Measurements from ENCODE around the gene FOLR1.
"Not testable (repeated sequence)": the region's sequence is repeated elsewhere in the genome, so short reads cannot be mapped to it uniquely, and the experiment has no call there.

The FOLR1 gene

DNA sequence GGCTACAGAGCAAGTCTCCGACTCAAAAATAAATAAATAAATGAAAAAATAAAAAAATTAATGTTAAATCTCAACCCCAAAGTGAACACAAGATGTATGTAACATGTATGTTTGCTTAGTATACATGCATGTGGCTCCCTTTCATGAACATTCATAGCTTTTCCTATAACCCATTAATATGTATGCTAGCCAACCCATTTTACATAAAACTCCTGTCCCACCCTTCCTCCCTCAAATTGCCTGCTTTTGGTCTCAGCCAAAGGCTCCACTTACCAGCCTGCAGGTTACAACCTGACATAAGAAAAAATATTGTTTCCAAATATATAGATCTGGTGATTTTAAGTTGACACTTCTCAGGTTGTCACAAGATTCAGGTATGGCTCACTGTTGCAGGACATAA is 3.7 kb upstream of the FOLR1 start:
- no peak for DNase-seq

DNA sequence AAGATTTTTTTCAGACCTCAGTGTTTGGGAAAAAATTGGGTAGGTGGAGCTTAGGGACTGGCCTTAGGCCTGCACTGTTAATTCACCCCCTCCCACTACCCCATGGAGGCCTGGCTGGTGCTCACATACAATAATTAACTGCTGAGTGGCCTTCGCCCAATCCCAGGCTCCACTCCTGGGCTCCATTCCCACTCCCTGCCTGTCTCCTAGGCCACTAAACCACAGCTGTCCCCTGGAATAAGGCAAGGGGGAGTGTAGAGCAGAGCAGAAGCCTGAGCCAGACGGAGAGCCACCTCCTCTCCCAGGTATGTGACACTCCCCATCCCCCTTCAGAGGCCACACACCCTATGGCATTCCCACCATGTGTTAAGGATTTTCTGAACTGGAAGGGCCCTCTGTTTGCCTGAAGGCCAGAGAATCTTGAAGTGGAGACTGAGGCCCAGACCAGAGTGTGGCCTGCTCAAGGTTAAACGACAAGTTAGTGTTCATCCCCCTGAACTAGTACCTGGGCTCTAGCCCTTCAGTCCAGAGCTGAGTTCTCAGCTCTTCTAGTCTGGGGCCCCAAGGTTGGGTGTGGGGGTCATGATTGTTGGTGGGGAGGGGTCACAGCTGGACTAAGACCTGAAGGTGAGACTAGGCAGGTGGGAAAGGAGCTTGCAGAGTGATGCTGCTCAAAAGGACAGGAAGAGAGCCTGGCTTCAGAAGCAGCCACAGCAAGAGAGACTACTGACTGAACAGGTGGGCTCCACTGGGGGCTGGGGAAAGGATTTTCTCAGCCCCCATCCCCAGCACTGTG is 2.3 kb upstream of the FOLR1 start:
- peak; percentile 63 for DNase-seq

DNA sequence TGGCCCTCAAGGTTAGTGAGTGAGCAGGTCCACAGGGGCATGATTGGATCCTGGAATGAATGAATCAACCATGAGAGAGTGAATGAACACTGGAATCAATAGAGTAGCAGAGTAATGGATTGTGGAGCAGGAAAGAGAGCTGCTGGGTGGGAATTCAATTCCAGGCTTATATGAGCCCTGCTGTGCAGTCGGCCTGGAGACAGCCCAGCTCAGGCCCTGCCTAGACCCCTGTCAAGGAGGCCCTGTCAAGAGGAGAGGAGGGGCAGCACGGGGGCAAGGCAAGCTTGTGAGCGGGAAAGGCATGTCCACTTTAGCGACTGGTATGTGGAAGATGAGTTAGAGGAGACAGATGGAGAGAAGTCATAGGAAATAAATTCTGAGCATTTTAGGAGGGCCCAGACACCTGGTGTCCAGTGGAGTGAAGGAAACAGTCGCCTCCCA is 1.3 kb upstream of the FOLR1 start:
- DNase-seq, result no peak

DNA sequence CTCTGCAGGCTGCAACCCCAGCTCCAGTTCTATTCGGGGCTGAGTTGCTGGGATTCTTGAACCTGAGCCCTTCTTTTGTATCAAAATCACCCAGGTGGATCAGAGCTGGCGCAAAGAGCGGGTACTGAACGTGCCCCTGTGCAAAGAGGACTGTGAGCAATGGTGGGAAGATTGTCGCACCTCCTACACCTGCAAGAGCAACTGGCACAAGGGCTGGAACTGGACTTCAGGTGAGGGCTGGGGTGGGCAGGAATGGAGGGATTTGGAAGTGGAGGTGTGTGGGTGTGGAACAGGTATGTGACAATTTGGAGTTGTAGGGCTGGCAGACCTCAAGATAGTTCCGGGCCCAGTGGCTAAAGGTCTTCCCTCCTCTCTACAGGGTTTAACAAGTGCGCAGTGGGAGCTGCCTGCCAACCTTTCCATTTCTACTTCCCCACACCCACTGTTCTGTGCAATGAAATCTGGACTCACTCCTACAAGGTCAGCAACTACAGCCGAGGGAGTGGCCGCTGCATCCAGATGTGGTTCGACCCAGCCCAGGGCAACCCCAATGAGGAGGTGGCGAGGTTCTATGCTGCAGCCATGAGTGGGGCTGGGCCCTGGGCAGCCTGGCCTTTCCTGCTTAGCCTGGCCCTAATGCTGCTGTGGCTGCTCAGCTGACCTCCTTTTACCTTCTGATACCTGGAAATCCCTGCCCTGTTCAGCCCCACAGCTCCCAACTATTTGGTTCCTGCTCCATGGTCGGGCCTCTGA is 3.8 kb downstream of the FOLR1 start:
- DNase-seq, result no peak

DNA sequence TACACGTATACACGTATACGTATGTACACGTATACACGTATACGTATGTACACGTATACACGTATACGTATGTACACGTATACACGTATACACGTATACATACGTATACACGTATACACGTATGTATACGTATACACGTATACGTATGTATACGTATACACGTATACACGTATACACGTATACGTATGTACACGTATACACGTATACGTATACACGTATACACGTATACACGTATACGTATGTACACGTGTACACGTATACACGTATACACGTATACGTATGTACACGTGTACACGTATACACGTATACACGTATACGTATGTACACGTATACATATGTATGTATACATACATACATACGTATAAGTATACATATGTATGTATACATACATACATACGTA is 9.5 kb downstream of the FOLR1 start:
- DNase-seq, result not testable (repeated sequence)

DNA sequence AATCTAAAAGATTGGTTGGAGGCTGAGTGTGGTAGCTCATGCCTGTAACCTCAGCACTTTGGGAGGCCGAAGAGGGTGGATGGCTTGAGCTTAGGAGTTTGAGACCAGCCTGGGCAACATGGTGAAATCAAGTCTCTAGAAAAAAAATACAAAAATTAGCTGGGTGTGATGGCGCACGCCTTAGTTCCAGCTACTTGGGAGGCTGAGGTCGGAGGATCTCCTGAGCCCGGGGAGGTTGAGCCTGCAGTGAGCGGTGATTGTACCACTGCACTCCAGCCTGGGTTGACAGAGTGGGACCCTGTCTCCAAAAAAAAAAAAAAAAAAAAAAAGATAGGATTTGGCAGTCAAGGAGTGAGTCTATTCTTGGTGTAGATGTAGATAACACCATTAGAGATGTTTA is 10.6 kb downstream of the FOLR1 start:
- DNase-seq, result no peak

DNA sequence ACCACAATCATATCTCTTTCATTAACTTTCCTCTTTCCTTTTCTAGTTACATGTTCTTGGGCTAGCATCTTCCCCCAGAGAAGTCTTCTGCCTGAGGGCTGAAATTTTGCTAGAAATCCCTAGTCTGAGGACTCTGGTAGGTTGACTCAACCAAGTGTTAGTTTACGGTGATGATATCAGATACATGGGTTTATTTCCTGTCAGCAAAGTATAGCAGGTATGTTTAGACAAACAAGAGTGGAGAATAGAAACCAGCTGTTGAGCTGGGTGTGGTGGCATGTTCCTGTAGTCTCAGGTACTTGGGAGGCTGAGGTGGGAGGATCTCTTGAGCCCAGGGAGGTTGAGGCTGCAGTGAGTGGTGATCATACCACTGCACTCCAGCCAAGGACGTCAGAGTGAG is 11.2 kb downstream of the FOLR1 start:
- DNase-seq, result no peak

DNA sequence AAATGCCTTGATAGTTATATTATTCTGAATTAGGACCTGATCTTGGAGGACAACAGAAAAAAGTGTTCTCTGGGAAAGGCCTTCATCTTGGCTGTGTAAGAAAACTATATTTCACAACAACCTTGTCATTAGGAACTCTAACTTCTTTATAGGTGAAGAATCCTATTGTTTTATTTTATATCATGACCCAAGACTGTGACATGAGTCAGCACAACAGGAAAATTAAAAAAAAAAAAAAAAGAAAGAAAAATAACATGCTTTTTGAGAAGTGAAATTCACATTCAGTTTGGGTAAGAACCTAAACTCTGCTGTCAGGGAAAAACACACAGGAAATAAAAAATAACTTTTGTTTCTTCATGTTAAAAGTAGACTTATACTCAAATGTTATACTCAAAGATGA is 12.9 kb downstream of the FOLR1 start:
- no peak for DNase-seq

DNA sequence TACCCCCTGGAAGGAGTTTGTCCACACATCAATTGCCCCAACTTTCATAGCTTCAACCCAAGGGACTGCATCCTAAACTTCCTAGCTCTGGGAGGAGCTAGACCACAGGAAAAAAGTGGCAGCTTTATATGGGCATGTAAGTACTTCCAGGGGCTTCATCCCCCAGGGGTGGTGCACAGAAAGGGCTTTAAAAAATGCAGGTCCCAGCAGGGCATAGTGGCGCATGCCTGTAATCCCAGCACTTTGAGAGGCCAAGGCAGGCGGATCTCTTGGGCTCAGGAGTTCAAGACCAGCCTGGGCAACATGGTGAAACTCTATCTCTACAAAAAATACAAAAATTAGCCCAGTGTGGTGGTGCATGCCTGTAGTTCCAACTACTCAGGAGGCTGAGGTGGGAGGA is 14.9 kb downstream of the FOLR1 start:
- not testable (repeated sequence) for DNase-seq

DNA sequence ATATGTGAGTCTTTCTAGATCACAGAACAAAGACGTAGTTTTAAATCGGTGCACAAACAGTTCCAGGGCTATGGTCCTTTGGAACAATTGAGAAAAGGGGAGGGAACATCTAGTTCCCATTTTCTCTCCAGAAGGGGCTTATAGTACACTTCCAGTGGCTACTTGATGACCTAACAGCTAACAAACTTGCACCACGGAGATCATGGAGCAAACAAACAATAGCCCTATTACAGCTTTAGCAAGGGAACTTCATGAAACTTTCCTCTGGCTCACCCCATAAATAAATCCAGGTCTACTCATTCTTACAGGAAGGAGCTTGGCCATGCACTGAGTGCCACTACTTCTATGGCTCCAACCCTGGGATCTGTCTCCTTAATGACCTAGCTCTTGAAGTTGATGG is 16.3 kb downstream of the FOLR1 start:
- no peak for DNase-seq

DNA sequence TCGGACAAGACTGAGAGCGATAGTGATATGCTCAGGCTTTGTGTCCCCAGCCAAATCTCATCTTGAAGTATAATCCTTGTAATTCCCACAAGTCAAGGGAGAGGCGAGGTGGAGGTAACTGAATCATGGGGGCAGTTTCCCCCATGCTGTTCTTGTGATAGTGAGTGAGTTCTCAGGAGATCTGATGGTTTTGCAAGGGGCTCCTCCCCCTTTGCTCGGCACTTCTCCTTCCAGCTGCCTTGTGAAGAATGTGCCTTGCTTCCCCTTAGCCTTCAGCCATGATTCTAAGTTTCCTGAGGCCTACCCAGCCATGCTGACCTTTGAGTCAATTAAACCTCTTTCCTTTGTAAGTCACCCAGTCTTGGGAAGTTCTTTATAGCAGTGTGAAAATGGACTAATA is 17.2 kb downstream of the FOLR1 start:
- no peak for DNase-seq

DNA sequence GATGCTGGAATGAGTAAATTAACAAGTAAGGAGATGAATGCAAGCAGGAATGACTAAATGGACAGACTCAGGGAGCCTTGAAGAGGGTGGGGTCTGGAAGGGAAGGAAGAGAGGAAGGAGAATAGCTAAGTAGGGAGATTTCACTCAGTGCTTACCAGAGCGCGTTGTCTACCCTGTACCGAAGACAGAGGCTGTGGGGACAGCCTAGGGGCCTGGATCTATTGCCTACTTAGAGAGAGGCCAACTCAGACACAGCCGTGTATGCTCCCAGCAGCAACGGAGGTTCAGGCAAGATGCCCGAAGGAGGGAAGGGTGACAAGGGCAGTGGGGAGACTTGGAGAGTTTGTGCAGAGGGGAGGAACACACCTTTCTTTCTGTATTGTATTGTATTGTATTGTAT is 24.7 kb downstream of the FOLR1 start, which contains the start of gene FOLR2:
FOLR2 (plus strand) TSS at position 157 of the 400 bp plus-strand sequence. CDS start 1,791 bp downstream, outside the sequence.
- no peak for DNase-seq

DNA sequence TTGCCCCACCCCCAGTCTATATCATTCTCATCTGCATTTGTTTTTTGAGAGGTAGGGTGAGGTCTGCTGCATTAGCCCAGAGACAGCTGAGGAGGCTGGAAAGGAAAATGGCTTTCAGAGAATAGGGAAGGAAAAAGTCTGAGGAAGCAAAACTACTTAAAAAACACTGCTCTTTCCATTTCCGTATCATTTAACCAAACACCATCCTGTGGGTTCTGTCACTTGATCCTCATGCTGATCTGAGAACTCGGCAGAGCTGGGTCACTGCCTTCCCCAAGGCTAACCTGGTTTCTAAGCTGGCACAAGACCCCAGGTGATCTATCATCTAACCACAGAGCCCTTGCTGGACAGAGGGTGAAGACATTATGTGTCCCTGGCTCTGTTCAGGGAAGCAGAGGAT is 25.9 kb downstream of the FOLR1 start:
- no peak for DNase-seq

DNA sequence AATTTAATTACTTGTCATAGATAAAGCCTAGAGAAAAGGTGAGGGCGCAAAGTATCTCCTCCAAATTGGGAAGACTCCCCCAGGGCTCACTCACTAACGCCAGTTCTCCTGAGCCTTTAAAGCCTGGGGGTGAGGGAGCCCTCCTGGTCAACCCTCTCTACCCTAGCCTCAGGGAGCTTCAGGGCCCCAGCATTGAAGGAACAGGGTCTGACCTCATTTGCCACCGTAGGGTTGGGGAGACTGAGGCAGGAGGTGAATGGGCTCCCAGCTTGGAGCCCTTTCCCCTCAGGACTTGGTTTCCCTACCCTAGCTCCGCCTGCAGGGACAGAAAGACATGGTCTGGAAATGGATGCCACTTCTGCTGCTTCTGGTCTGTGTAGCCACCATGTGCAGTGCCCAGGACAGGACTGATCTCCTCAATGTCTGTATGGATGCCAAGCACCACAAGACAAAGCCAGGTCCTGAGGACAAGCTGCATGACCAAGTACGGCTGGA is 26.4 kb downstream of the FOLR1 start:
- no peak for DNase-seq

DNA sequence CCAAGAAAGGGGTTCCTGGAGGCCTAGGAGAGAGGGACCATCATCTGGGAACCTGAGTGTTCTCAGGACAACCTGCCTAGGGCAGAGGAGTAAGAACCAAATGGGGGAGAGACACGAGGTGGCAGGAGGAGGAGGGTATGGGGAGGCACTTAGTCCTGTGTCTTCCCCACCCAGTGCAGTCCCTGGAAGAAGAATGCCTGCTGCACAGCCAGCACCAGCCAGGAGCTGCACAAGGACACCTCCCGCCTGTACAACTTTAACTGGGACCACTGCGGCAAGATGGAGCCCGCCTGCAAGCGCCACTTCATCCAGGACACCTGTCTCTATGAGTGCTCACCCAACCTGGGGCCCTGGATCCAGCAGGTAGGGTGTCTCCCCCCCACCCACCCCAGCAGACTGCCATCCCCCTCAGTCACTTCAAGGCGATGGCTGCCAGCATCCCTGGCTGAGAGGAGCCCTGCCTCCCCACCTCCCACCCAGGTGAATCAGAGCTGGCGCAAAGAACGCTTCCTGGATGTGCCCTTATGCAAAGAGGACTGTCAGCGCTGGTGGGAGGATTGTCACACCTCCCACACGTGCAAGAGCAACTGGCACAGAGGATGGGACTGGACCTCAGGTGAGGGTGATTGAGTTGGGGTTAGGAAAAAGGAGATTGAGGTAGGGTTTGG is 28.9 kb downstream of the FOLR1 start:
- DNase-seq, result no peak

DNA sequence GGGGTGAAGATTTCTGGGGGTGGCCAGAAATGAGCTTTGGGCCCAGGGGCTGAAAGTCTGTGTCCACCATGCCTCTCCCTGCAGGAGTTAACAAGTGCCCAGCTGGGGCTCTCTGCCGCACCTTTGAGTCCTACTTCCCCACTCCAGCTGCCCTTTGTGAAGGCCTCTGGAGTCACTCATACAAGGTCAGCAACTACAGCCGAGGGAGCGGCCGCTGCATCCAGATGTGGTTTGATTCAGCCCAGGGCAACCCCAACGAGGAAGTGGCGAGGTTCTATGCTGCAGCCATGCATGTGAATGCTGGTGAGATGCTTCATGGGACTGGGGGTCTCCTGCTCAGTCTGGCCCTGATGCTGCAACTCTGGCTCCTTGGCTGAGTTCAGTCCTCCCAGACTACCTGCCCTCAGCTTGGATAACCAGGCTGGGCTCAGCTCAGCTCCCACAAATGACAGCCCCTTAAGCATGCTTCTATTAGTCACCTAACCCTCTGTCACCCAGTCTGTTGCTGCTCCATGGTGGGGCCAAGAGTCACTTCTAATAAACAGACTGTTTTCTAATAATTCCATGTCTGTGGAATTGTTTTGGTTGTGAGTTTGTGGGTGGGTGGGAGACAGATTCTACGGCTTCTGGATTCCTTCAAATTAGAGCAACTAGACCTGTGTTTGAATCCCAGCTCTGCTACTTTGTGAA is 29.6 kb downstream of the FOLR1 start:
- DNase-seq, result no peak

DNA sequence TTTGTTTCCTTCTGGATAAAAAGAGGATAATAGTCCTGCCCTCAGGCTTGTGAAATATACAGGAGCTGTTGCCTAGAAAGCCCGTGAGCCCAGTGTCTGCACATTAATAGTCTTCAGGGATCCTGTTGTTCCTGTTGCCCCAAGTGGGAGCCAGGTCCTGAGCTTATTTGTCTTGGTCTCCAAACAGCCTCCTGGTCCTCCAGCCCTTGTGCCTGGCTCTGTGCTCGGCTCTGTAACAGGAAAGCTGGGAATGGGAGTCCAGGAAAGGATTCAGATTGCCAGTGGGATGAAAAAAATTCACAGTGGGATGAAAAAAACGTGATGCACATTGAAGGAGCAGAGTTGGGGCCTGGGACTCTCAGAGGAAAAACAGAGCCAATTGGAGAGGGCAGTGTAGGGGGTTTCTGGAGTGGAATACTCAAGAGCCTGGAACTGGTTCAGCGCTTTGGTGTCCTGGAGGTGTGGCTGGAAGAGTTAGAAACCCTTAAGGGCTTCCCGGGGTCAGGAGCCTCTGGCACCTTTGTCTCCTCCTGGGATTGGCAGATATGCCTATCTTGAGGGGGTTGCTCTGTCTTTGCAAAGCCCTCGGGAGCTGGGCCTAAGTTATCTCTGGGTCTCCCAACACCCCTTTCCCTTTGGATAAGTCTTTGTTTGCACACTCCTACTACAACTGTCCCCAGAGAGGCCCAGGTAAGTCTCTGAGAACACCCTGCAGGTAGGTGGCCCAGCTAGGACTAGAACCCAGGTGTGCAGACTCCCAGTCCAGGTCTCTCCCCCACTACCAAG is 30.4 kb downstream of the FOLR1 start:
- DNase-seq, result no peak

DNA sequence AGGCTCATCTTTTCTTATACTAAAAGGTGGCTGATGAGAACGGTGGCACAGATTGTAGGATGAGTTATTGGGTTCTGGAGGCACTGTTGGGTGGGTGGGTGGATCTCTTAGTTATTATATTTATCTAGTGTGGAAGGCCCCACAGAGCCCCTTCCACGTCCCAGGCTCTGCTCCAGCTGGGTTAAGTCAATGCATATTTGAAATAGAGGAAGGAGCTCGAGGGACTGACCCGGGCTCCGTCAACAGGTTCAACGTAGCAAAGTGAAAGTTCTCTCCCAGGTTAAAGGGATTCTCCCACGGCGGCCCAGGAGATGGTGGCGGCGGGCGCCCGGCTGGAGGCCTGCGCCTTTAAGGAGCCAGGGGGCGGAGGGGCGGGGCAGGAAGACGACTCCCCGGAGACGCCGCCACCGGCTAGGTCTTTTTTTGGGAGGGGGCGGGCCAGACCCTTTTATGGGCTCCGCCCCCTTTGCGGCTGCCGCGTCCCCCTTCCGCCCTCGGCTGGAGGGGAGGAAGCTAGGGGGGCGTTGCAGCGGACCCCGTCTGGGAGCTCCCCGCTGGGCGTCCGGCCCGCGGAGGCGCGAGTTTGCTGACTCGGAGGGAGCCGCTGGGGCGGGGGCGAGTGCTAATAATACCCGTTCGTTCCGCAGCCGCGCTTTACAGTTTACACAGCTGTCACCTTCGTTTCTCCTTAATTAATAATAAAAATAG is 31.1 kb downstream of the FOLR1 start:
- DNase-seq, result peak; percentile 79

DNA sequence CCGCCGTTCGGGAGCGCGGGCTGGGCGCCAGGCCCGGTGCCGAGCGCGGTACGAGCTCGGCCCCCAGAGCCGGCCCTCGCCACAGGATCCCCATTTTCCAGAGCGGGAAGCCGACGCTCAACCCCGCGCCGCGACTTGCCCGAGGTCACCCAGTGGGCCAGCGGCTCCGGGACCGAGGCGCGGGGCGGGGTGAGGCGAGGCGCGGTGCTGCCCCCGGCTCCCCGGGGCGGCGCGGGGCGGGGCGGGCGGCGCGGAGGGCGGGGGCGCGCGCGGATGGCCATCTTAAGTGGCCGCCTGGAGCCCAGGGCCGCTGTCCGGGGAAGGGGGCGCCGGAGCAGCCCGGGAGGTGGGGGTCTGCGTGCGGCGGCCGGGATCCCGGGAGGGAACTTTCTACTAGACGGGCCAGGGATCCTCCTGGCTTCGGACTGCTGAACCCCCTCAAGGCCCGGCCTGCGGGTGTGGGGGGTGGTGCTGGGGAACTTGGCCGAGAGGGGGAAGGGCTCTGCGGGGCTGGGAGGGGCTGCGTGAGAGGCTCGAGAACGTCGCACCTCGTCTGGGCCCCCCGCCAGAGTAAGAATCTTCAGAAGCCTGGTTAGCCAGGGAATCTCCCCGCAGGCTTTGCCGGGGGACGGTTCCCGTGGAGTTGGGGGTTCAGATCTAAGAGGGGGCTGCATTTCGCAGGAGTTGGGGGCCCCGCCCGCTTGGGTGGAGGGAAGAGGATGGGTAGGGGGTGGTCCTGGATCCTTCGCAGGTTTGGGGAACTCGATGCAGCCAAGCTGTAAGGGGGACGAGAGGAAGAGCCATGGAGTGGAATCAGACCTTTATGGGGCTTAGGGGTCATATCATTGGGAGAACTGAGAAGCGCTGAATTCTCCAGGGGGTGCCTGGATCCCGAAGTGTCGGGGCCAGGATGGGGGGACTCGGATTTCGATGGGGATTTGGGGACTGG is 31.9 kb downstream of the FOLR1 start:
- DNase-seq, result no peak
